GM19351 (cell line): ENCODE data around the gene ZNF584.

ENCODE experiments used
- ATAC-seq: cut with Tn5 transposase; IDR thresholded peaks from one replicate; pipeline ENCODE4 v1.9.1; 2021; ENCODE audit warnings: mild to moderate bottlenecking, moderate library complexity; ENCODE audit not compliant: unreplicated experiment

Gene ZNF584

DNA sequence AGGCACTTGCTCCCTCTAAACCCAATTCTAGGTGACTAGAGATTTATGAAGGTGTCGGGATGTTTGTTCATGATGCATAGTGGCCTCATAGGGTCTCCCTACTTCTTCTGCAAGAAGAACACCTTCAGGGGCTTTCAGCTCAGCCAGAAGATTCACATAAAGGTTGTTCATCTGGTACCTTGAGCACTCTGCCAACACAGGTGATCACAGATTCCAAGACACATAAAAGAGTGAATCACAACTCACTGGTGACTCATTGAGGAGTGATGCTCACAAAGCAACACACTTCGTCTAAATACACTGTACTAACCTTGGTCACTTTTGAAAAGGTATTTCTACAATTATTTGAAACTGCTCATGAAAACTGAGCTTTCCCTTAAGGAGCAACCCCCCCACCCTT, 51.6 kb downstream of the ZNF584 start:
- ATAC-seq, result no peak

DNA sequence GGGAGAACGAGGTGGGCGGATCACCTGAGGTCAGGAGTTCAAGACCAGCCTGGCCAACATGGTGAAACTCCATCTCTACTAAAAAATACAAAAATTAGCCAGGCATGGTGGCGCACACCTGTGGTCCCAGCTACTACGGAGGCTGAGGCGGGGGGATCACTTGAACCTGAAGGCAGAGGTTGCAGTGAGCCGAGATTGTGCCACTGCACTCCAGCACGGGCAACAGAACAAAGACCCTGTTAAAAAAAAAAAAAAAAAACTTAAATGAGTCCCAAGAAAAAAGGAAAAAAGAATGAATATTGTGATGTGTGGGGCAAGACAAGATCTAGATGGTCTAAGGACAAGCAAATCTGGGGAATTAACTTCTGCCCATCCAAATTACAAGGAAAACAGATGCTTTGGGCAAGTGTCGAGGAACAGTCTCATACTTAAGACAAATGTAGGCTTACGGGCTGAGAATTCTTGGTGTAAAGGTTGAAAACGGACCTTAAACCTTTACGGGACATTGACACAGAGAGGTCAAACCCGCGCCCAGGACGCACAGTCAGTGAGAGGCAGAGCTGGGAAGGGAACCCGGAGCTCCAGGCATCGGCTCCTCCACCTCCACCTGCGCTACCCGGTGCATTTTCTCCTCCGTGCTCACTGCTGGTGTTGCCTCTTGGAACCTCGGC, 57.8 kb downstream of the ZNF584 start:
- peak; percentile 27 for ATAC-seq

DNA sequence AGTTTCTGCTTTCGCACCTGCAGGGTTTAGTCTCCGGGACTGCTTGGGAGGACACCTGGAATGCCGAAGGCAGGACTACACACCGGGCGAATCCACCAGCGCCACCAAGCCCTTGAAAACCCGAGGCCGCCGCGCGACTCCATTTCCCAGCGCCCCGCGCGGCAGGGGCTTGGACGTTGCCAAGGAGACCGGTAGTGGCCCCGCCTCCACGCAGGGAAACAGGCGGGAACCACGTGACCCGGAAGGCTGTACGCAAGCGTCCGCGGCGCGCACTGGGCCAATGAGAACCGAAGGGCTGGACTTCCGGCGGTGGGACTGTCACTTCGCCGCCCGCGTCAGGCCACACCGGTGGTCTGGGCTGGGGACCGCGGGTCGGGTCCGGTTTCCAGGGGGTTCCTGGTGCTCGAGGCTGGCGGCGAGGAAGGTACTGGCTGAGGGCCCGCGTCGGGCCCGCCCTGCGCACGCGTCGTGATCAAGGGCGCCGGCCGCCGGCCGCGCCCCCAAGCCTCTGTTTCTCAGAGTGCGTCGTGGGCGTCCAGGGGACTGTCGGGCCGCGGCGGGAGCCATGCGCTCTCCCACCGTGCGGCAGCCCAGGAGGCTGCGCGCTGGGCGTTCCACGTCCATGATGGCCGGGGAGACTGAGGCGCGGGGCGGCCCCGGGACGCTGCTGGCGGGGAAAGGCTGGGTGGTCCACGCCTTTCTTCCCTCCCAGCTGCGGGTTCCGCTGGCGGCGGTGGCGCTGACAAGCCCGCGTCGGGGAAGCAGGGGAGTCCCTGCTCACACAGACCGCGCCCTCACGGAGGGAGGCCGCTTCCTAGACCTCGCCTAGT, 58.5 kb downstream of the ZNF584 start, which contains the start of gene ZNF324:
ZNF324 (plus strand) TSS at position 321 of the 830 bp plus-strand sequence. CDS start 2,106 bp downstream, outside the sequence.
- peak; percentile 89 for ATAC-seq
